Vagina (tissue), 2 donors: Measurements from ENCODE around the gene NSUN7.

ENCODE experiments used
- CTCF ChIP-seq, 3 experiments: fragments of 450-650 bp in 2 of 3; fragments of 200-600 bp in 1 of 3; sonication (generic) in 1 of 3; IDR thresholded peaks; one replicate each; pipeline ENCODE4 v1.5.1; 2017 to 2019; ENCODE audit warnings: antibody characterized with exemption in 3 of 3, mild to moderate bottlenecking in 2 of 3, moderate library complexity in 2 of 3
- POLR2AphosphoS5 ChIP-seq, 2 donors: sonication (generic); formaldehyde crosslinking; IDR thresholded peaks; one replicate each; pipeline ENCODE4 v1.9.0; 2017; ENCODE audit warnings: antibody characterized with exemption in 2 of 2, mild to moderate bottlenecking in 2 of 2, low read depth in 1 of 2; ENCODE audit not compliant: insufficient read depth in 1 of 2

GRCh38 chr4:40788331-40788730 lies 38.6 kb downstream of the NSUN7 start:
- TF ChIP-seq POLR2AphosphoS5 (IDR thresholded peaks at IDR 0.05; ENCODE audit: insufficient read depth in 1 of 2, low read depth in 1 of 2) (no peak), CTCF (IDR thresholded peaks at IDR 0.05) (no peak)
